Measurements from ENCODE around the gene PHACTR3.

DNA sequence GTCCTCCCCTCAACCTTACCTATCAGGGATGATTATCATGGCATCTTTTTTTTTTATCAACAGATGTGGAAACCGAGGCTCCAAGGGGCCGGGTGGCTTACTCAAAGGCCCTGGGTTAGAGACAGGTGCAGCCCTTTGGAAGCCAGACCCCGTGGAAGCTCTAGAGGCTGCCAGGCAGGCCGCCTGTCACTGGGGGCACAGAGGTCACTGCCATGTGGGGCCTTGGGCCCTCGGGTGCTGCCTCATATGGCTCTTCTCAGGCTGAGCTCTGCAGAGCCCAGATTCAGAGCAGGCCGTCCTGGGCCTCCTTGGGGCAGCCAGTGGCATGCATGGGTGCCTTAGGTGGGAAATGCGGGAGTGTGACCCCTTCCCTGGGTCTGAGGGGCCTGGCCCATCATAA, 136.3 kb downstream of the PHACTR3 start:
- TF ChIP-seq, protein P1, sequence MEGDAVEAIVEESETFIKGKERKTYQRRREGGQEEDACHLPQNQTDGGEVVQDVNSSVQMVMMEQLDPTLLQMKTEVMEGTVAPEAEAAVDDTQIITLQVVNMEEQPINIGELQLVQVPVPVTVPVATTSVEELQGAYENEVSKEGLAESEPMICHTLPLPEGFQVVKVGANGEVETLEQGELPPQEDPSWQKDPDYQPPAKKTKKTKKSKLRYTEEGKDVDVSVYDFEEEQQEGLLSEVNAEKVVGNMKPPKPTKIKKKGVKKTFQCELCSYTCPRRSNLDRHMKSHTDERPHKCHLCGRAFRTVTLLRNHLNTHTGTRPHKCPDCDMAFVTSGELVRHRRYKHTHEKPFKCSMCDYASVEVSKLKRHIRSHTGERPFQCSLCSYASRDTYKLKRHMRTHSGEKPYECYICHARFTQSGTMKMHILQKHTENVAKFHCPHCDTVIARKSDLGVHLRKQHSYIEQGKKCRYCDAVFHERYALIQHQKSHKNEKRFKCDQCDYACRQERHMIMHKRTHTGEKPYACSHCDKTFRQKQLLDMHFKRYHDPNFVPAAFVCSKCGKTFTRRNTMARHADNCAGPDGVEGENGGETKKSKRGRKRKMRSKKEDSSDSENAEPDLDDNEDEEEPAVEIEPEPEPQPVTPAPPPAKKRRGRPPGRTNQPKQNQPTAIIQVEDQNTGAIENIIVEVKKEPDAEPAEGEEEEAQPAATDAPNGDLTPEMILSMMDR (IDR thresholded peaks at IDR 0.05): no peak
- TF ChIP-seq POLR2A (IDR thresholded peaks at IDR 0.05): no peak

Measured in gastroesophageal sphincter (tissue), 3 donors.